ENCODE data around the gene MINDY2.
"Not testable (repeated sequence)": the region's sequence is repeated elsewhere in the genome, so short reads cannot be mapped to it uniquely, and the experiment has no call there.

MINDY2 gene

DNA sequence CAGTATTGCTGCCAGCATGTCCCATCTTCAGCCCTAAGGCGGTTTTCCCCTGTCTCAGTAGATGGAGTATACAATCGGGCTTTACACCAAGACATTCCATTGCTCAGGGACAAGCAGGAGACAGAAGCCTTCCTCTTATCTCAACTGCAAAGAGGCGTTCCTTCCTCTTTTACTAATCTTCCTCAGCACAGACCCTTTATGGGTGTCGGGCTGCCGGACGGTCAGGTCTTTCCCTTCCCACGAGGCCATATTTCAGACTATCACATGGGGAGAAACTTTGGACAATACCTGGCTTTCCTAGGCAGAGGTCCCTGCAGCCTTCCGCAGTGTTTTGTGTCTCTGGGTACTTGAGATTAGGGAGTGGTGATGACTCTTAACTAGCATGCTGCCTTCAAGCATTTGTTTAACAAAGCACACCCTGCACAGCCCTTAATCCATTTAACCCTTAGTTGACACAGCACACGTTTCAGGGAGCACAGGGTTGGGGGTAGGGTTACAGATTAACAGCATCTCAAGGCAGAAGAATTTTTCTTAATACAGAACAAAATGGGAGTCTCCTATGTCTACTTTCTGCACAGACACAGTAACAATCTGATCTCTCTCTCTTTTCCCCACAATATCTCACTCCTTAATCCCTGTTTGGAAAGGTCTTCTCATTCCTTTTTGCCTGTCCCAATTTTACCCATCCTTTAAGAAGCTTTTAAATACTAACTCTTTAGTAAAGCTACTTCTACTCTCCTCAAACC lies 62.8 kb downstream of the MINDY2 start:
- DNase-seq = not testable (repeated sequence)

- no peak for DNase-seq
Measured at GRCh38 chr15:58839485-58839884, 68.4 kb downstream of the MINDY2 start.

DNA sequence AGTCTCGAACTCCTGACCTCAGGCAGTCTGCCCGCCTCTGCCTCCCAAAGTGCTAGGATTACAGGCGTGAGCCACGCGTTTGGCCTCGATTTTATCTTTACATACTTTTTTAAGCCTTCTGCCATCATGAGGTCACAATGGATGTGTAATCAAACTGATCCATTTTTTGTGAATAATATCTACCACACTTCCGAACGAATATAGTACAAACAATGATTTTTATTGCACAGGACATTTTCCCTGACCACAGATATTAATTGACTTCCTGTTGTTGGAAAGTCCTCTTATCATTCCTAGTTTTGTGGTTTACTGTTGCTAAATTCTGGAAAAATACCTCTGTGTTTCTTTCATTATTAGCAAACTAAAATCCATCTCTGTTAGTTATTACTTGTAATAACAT lies 68.9 kb downstream of the MINDY2 start:
- no peak for DNase-seq

GRCh38 chr15:58842713-58843396 lies 71.8 kb downstream of the MINDY2 start:
- no peak for DNase-seq

DNA sequence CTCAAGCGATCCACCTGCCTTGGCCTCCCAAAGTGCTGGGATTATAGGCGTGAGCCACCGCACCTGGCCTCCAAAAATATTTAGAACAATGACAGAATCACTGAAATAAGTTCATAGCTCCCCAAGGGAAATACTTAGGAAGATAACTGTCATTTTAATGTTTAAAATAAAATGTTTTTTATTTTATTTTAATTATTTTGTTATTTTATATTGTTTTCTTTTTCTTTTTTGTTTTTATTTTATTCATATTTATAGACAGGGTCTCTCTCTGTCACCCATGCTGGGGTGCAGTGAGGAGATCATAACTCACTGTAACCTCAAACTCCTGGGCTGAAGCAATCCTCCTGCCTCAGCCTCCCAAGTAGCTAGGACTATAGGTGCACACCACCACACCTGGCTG lies 80.1 kb downstream of the MINDY2 start:
- DNase-seq = not testable (repeated sequence)

GRCh38 chr15:58852347-58852746 lies 81.2 kb downstream of the MINDY2 start:
- DNase-seq = no peak

DNA sequence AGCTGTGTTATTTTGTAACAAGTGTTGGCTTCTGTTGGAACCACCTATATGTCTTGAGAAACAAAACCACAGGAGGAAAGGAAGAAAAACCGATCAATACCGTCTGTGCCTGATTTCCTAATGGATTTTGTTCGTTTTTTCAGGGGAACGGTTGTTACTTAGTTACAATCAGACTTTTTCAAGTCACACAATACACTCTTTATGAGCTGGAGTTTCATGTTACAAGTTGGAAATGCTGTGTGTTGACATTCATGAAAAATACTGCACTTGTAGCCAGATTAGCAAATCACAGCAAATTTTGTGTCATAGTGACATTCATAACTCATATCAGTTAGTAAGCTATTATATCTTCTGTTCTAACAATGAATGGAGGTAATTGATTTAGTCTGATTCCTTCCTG lies 83.5 kb downstream of the MINDY2 start:
- DNase-seq = no peak

DNA sequence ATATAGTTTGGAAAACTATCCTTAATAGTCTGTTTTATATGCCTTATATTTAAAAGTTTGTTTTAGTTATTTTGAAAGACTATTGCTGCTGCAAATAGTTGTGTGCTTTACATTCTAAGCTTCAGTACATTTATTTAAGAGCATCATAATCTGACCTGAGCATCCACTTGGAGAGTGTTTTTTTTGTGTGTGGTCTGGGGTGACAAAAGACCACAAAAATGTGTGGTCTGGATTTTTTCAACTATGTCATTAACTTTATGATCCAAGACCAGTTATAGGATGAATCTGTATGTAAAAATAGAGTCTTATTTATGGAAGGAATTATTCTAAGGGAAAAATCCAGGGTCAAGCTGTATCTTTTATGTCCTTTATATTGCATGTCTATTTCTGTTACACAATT lies 85.0 kb downstream of the MINDY2 start:
- DNase-seq = no peak

DNA sequence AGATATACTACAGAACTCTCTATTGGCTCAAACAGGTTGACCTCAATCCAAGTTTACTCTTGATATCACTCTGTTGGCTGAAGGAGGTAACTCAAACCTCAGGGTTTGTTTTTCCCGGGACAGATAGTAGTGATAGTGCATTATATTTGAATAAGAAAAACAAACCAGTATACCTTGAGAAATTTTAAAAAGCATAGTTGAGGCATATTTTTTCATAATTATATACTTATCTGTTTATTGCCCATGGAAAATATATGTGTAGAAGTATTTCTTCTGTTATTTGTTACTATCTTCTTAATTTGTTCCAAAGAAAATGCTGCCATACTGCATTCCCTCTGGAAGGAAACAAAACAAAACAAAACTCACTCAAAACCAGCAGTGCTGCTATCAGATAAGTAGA lies 85.5 kb downstream of the MINDY2 start:
- not testable (repeated sequence) for DNase-seq

GRCh38 chr15:58862326-58862725 lies 91.2 kb downstream of the MINDY2 start:
- DNase-seq = no peak

GRCh38 chr15:58864602-58865424 lies 93.7 kb downstream of the MINDY2 start:
- no peak for DNase-seq

GRCh38 chr15:58865425-58865880 lies 94.4 kb downstream of the MINDY2 start:
- DNase-seq = no peak

DNA sequence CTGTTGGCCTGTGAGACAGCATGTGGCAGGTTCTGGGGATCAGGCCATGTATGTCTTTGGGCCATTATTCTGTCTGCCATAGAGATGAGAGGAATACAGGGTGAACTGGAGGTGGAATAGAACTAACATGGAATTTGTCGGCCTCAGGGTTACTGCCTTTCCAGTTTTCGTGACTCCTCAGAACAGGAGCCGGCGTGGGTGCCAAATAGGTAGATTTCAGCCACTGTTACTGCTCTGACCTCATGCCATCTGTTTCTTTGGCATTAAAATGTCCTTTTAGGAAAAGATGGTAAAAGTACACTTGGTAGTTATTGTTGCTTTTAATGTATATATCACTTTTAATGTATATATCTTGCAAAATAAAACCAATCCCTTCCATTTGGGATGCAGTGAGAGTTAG lies 96.8 kb downstream of the MINDY2 start:
- no peak for DNase-seq

DNA sequence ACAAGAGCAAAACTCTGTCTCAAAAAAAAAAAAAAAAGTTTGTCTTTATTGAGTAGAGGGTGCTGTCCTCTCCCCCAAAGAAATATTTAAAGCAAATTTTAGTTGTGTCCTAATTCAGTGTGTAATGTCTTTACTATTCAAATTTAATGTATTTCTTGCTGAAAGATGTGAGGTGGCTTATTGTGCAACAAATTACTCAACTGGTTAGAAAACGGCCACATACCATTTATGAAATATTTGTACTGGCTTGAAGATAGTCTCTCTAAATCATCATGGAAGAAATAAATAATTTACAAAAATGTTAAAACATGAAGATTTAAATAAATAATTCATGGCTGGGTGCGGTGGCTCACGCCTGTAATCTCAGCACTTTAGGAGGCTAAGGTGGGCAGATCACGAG lies 99.3 kb downstream of the MINDY2 start:
- no peak for DNase-seq

DNA sequence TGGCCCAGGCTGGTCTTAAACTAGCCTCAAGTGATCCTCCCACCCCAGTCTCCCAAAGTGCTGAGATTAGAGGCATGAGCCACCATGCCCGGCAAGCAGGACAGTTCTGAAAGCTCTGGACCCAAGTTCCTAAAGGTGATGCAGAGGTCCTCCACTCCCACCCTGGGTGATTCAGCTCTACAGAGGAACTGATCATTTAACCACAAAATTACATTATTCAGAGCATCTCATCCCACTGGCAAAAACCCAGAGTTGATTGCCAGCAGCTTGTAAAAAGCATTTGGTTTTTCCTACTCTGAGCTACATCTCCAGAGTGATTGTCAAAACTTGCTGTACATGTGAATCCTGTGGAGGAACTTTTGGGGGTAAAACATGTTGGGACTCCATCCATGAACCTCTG lies 102.2 kb downstream of the MINDY2 start:
- no peak for DNase-seq

DNA sequence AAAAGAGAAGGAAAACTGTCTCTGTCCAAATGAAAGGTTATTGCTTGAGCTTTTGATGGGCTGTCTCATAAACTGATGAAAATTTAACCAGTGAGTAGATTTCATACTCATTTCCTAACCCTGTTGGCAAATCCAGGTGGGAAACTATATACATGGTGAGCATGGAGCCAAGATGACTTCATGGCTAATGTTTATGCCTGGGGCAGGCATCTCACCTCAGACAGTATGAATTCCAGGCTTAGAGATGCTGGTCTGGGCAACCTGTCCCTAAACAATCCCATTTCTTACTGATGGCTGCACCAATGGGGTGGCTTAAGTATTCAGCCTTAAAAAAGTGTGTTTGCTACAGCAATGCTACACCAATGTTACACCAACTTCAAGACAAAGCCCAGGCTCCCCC lies 104.2 kb downstream of the MINDY2 start:
- no peak for DNase-seq

- no peak for DNase-seq
Measured at GRCh38 chr15:58876306-58877106, 105.4 kb downstream of the MINDY2 start.

- DNase-seq = no peak
Measured at GRCh38 chr15:58877999-58878825, 107.1 kb downstream of the MINDY2 start.

DNA sequence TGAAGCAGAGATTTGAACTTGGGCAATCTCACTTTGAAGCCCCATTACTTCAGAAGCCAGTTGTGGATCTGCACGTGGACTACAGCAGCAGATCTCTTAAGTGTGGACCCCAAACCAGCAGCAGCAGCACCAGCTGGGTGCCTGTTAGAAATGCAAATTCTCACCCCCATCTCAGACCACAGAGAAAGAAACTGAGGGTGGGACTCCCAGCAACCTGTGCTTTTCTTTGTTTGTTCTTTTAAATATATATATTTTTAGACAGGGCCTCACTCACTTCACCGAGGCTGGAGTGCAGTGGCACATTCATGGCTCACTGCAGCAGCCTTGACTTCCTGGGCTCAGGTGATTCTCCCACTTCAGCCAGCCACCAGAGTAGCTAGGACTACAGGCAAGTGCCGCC lies 109.2 kb downstream of the MINDY2 start:
- no peak for DNase-seq

- no peak for DNase-seq
Measured at GRCh38 chr15:58882243-58882642, 111.1 kb downstream of the MINDY2 start.

DNA sequence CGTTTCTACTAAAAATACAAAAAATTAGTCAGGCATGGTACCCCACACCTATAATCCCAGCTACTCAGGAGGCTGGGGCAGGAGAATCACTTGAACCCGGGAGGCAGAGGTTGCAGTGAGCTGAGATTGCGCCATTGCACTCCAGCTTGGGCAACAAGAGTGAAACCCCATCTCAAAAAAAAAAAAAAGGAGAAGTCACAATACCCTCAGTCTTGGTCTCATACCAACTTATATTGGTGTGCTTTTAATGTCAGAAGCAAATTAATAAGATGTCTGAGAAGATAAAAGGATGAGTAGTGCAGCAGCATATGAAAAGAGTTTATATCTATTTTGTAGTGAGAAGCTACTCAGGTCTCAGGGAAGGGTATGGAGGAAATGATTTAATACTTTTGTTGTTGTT lies 112.8 kb downstream of the MINDY2 start:
- DNase-seq = not testable (repeated sequence)

DNA sequence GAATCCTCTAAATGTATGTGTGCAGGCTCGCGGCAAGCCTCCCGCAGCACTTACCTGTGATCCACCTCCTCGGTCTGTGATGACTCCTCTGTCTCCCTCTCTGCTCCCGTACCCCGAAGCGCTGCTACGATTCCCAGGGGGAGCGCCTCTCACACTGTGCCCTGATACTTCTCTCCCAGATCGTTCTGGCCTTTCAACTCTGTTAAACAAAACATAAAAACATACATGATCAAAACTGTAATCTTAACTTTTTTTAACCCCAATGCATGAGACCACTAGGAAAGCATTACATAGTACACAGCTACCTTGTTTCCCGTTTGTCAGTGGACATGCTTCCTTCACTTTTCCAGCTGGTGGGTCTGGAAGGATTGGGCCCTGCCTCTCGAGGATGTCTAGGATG lies 115.8 kb downstream of the MINDY2 start:
- no peak for DNase-seq
